GM23338 (cell line): ENCODE measurements around the gene TTLL9.

Experiments used
- CREB1 ChIP-seq: fragments of 250-450 bp; sonication (Bioruptor Pico); IDR thresholded peaks from 2 replicates; pipeline ENCODE4 v1.5.0; 2020; ENCODE audit warnings: low read depth, mild to moderate bottlenecking, moderate library complexity
- CTCF ChIP-seq, 2 experiments: fragments of 200-600 bp in 1 of 2; sonication (generic) in 1 of 2; conservative IDR thresholded peaks; 2 replicates each; pipeline versions ENCODE4 v1.5.1 to v1.6.1; 2016 to 2017; ENCODE audit warnings: antibody characterized with exemption in 2 of 2, low read depth in 2 of 2, mild to moderate bottlenecking in 2 of 2, moderate library complexity in 1 of 2
- ETS1 ChIP-seq: IDR thresholded peaks from 2 replicates; pipeline ENCODE4 v1.6.1; 2016; ENCODE audit warnings: antibody characterized with exemption
- EZH2 ChIP-seq: fragments of 200-600 bp; sonication (generic); IDR thresholded peaks from one replicate; pipeline ENCODE4 v1.8.0; 2017; ENCODE audit warnings: antibody characterized with exemption, mild to moderate bottlenecking, low read depth; ENCODE audit not compliant: unreplicated experiment
- EZH2phosphoT487 ChIP-seq: fragments of 200-600 bp; sonication (generic); IDR thresholded peaks from one replicate; pipeline ENCODE4 v1.8.1; 2018; ENCODE audit warnings: antibody characterized with exemption; ENCODE audit not compliant: unreplicated experiment
- JUNB ChIP-seq: IDR thresholded peaks from one replicate; pipeline ENCODE4 v1.6.1; 2016; ENCODE audit warnings: antibody characterized with exemption; ENCODE audit not compliant: unreplicated experiment
- NANOG ChIP-seq: IDR thresholded peaks from 2 replicates; pipeline ENCODE4 v1.6.1; 2016; ENCODE audit warnings: antibody characterized with exemption, borderline replicate concordance
- POLR2AphosphoS5 ChIP-seq: IDR thresholded peaks from 2 replicates; pipeline ENCODE4 v1.6.1; 2016; ENCODE audit warnings: antibody characterized with exemption, low read depth
- REST ChIP-seq: IDR thresholded peaks from one replicate; pipeline ENCODE4 v1.6.1; 2018; ENCODE audit warnings: antibody characterized with exemption; ENCODE audit not compliant: unreplicated experiment
- ZNF331 ChIP-seq: fragments of 250-450 bp; sonication (Bioruptor Pico); IDR thresholded peaks from 2 replicates; pipeline ENCODE4 v1.5.0; 2020; ENCODE audit warnings: low read depth, mild to moderate bottlenecking, moderate library complexity
- ZNF462 ChIP-seq: fragments of 250-450 bp; sonication (Bioruptor Pico); IDR thresholded peaks from 2 replicates; pipeline ENCODE4 v1.5.0; 2020; ENCODE audit warnings: mild to moderate bottlenecking, moderate library complexity

GRCh38 chr20:31939661-31940060, 69.2 kb downstream of the TTLL9 start:
- TF ChIP-seq CTCF (conservative IDR thresholded peaks at IDR 0.05; ENCODE audit: low read depth in 2 of 2), result no peak
- TF ChIP-seq POLR2AphosphoS5, result no peak
- no peak for TF ChIP-seq EZH2phosphoT487
- no peak for TF ChIP-seq EZH2
- TF ChIP-seq ZNF462, result no peak
- TF ChIP-seq CREB1 (CRISPR knock-in tag), result no peak
- no peak for TF ChIP-seq ETS1
- TF ChIP-seq REST, result no peak
- no peak for TF ChIP-seq JUNB
- TF ChIP-seq ZNF331, result no peak
- no peak for TF ChIP-seq NANOG
